Measurements from ENCODE around the gene PCGF3.
"Not testable (repeated sequence)": the region's sequence is repeated elsewhere in the genome, so short reads cannot be mapped to it uniquely, and the experiment has no call there.

- not testable (repeated sequence) for TF ChIP-seq CTCF (IDR thresholded peaks at IDR 0.05); EP300 (IDR thresholded peaks at IDR 0.05); POLR2A (IDR thresholded peaks at IDR 0.05; ENCODE audit: low read depth)
These were observed 35.6 kb upstream of the PCGF3 start for GRCh38 chr4:669806-670559.

Data from esophagus muscularis mucosa (tissue), 4 donors.